Measurements from ENCODE around the gene CHI3L2.

DNA sequence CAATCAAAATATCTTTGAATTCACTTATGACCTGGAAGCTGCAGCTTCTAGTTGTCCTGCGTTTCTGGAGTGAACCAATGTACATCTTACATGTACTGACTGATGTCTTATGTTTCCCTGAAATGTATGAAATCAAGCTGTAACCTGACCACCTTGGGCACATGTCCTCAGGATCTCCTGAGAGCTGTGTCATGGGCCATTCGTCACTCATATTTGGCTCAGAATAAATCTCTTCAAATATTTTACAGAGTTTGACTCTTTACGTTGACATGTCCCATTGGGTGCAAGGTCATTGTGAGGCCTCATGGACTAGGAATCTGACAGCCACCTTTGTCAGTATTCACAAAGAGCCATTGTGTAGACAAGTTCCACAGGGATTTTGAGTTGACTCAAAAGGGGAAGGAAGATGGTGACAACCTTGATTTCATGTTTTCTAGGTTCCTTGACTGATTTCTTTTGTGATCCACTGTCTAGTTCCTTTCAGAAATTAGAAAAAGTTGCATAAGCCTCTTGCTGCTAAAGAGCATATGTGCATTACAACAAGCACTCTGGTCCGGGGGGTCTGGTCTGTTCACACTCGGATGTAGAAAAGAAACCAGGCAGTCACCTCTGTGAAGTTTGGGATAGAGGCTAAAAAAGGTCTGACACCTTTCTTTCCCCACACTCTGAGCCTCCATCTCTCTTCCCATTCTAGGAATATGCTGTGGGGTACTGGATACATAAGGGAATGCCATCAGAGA, 10.7 kb downstream of the CHI3L2 start:
- TF ChIP-seq CTCF (IDR thresholded peaks at IDR 0.05) (no peak), POLR2AphosphoS5 (IDR thresholded peaks at IDR 0.05) (no peak), POLR2A (IDR thresholded peaks at IDR 0.05) (no peak), EP300 (IDR thresholded peaks at IDR 0.05) (no peak)

Data from gastroesophageal sphincter (tissue), 3 donors.